DOHH2 (cell line): Measurements from ENCODE around the gene ICAM1.

Experiments used
- H3F3A ChIP-seq: fragments of 200-600 bp; sonication (generic), shearing (Covaris generic); 2 replicates; pipeline ENCODE4 v1.6.0; 2016; ENCODE audit warnings: antibody characterized with exemption, mild to moderate bottlenecking; ENCODE audit not compliant: control insufficient read depth, insufficient read depth
- H3K27ac ChIP-seq: fragments of 200-600 bp; sonication (generic); 2 replicates; pipeline ENCODE4 v1.5.1; 2014; ENCODE audit warnings: low read depth, mild to moderate bottlenecking, low read length, moderate library complexity
- H3K27me3 ChIP-seq: fragments of 200-600 bp; sonication (generic); 2 replicates; pipeline ENCODE4 v1.6.1; 2014; ENCODE audit warnings: mild to moderate bottlenecking, low read length, mixed read lengths; ENCODE audit not compliant: control insufficient read depth
- H3K36me3 ChIP-seq: fragments of 200-600 bp; sonication (generic); 2 replicates; pipeline ENCODE4 v1.6.1; 2014; ENCODE audit warnings: mild to moderate bottlenecking, low read length, moderate library complexity, mixed read lengths; ENCODE audit not compliant: control insufficient read depth
- H3K4me1 ChIP-seq: fragments of 200-600 bp; sonication (generic); 2 replicates; pipeline ENCODE4 v1.6.1; 2014; ENCODE audit warnings: mild to moderate bottlenecking, low read length, mixed read lengths; ENCODE audit not compliant: control insufficient read depth
- H3K4me2 ChIP-seq: fragments of 200-600 bp; sonication (generic); 2 replicates; pipeline ENCODE4 v1.6.0; 2014; ENCODE audit warnings: mild to moderate bottlenecking, low read length, moderate library complexity
- H3K4me3 ChIP-seq: fragments of 200-600 bp; sonication (generic); 2 replicates; pipeline ENCODE4 v1.5.1; 2014; ENCODE audit warnings: mild to moderate bottlenecking, low read length, mixed read lengths
- H3K79me2 ChIP-seq: fragments of 200-600 bp; sonication (generic); 2 replicates; pipeline ENCODE4 v1.6.1; 2014; ENCODE audit warnings: mild to moderate bottlenecking, low read length, mixed read lengths; ENCODE audit not compliant: control insufficient read depth
- H3K9me2 ChIP-seq: fragments of 200-600 bp; sonication (generic); replicated peaks from 2 replicates; pipeline ENCODE4 v1.6.1; 2014; ENCODE audit warnings: mild to moderate bottlenecking, low read length, mixed read lengths; ENCODE audit not compliant: control insufficient read depth
- H3K9me3 ChIP-seq: fragments of 200-600 bp; sonication (generic); 2 replicates; pipeline ENCODE4 v1.6.1; 2014; ENCODE audit warnings: antibody characterized with exemption, low read length, mixed read lengths; ENCODE audit not compliant: control insufficient read depth, insufficient read depth
- H4K20me1 ChIP-seq: fragments of 200-600 bp; sonication (generic); 2 replicates; pipeline ENCODE4 v1.6.0; 2014; ENCODE audit warnings: low read depth, mild to moderate bottlenecking, antibody characterized with exemption, low read length, moderate library complexity; ENCODE audit not compliant: control insufficient read depth, insufficient read depth
- CTCF ChIP-seq: fragments of 200-600 bp; sonication (generic); IDR thresholded peaks from one replicate; pipeline ENCODE4 v1.5.1; 2014; ENCODE audit warnings: antibody characterized with exemption, mild to moderate bottlenecking, low read depth, low read length; ENCODE audit not compliant: poor library complexity, severe bottlenecking
- EZH2phosphoT487 ChIP-seq: fragments of 200-600 bp; sonication (generic); IDR thresholded peaks from 2 replicates; pipeline ENCODE4 v1.6.1; 2017; ENCODE audit warnings: borderline replicate concordance, mild to moderate bottlenecking, antibody characterized with exemption, low read length, moderate library complexity, mixed read lengths

Gene ICAM1

GRCh38 chr19:10283301-10284064 is 12.6 kb downstream of the ICAM1 start:
- Histone ChIP-seq H4K20me1 (no peaks in the 10 kb centered on the region), H3K36me3 (peaks cover 62% of the 10 kb centered on the region), H3K4me2 (no peak overlapping the region), H3K9me3 (no peaks in the 10 kb centered on the region), H3K9me2 (no peaks in the 10 kb centered on the region), H3K79me2 (peaks cover 14% of the 10 kb centered on the region), H3K4me3 (no peak overlapping the region), H3K27me3 (no peaks in the 10 kb centered on the region), H3K27ac (no peak overlapping the region), H3K4me1 (peaks cover 43% of the 10 kb centered on the region), H3F3A (peaks cover 15% of the 10 kb centered on the region)
- no peak for TF ChIP-seq EZH2phosphoT487
- TF ChIP-seq CTCF, result no peak

GRCh38 chr19:10284065-10284959 is 13.4 kb downstream of the ICAM1 start:
- Histone ChIP-seq H3K4me3 (no peak overlapping the region), H3K27me3 (no peaks in the 10 kb centered on the region; the same call in 1 of the 2 replicates), H3K4me1 (peaks cover 51% of the 10 kb centered on the region), H4K20me1 (no peaks in the 10 kb centered on the region), H3K9me3 (no peaks in the 10 kb centered on the region), H3F3A (peaks cover 15% of the 10 kb centered on the region), H3K9me2 (no peaks in the 10 kb centered on the region), H3K27ac (no peak overlapping the region), H3K36me3 (peaks cover 54% of the 10 kb centered on the region), H3K79me2 (peaks cover 7% of the 10 kb centered on the region), H3K4me2 (no peak overlapping the region)
- TF ChIP-seq CTCF, result no peak
- no peak for TF ChIP-seq EZH2phosphoT487

GRCh38 chr19:10284960-10285278 is 14.0 kb downstream of the ICAM1 start:
- H3K9me2 ChIP-seq, result no peaks in the 10 kb centered on the region
- H3K4me2 ChIP-seq, result no peak overlapping the region
- peaks cover 48% of the 10 kb centered on the region for H3K36me3 ChIP-seq
- H3K27me3 ChIP-seq, result peaks cover 5% of the 10 kb centered on the region
- H4K20me1 ChIP-seq, result no peaks in the 10 kb centered on the region
- H3K4me1 ChIP-seq, result peaks cover 55% of the 10 kb centered on the region
- no peak overlapping the region for H3K4me3 ChIP-seq
- no peak for TF ChIP-seq CTCF
- no peak for TF ChIP-seq EZH2phosphoT487
- H3K27ac ChIP-seq, result no peak overlapping the region
- H3F3A ChIP-seq, result peaks cover 15% of the 10 kb centered on the region
- H3K79me2 ChIP-seq, result peaks cover 5% of the 10 kb centered on the region
- H3K9me3 ChIP-seq, result no peaks in the 10 kb centered on the region
